Measurements from ENCODE around the gene ITPRID1. TPM values are rescaled to one million over a fixed set of nuclear protein-coding genes. Genes with fewer than 3 reads are reported as not detected.

ITPRID1 gene
- polyA plus RNA-seq, 1 donor (not counting 4 experiments of a cell fraction or from before 2014, with no cell fraction given): not detected

GRCh38 chr7:31683445-31684225, 169.7 kb downstream of the ITPRID1 start:
- DNase-seq (ENCODE audit: low read depth, low spot score) (no peak), FAIRE-seq (no peak)
- no peaks in the 10 kb centered on the region for H3K9me1 ChIP-seq (ENCODE audit: control insufficient read depth, extremely low read depth, insufficient read depth, low read length)
- H3K9me3 ChIP-seq (ENCODE audit: control insufficient read depth, low read depth, low read length): no peaks in the 10 kb centered on the region
- no peak overlapping the region for H3K4me2 ChIP-seq (ENCODE audit: control insufficient read depth, extremely low read depth, insufficient read depth, low read depth, low read length)
- H3K27me3 ChIP-seq (ENCODE audit: control insufficient read depth, extremely low read depth, insufficient read depth, low read length): peaks cover 13% of the 10 kb centered on the region
- dilution Hi-C loops (cut with MboI; ENCODE audit: extremely low pct_ligation_motif_present, low sequenced_read_pairs): no loop called here
- H3K4me1 ChIP-seq (ENCODE audit: control insufficient read depth, extremely low read depth, insufficient read depth, low read length): no peaks in the 10 kb centered on the region
- TF ChIP-seq EZH2 (IDR thresholded peaks at IDR 0.05; ENCODE audit: low read length) (no peak), CTCF (optimal IDR thresholded peaks at IDR 0.05 in 1 of 3, IDR thresholded peaks at IDR 0.05 in 1 of 3, conservative IDR thresholded peaks at IDR 0.05 in 1 of 3; ENCODE audit: extremely low read depth in 1 of 3, insufficient read depth in 2 of 3, low read length in 3 of 3) (no peak)
- no peak overlapping the region for H2AFZ ChIP-seq (ENCODE audit: control insufficient read depth, low read length)
- H4K20me1 ChIP-seq (ENCODE audit: control insufficient read depth, extremely low read depth, insufficient read depth, low read length): no peaks in the 10 kb centered on the region
- H3K9ac ChIP-seq (ENCODE audit: control insufficient read depth, extremely low read depth, insufficient read depth, low read length): no peak overlapping the region
- no peak overlapping the region for H3K4me3 ChIP-seq (ENCODE audit: control insufficient read depth in 2 of 3, extremely low read depth in 1 of 3, insufficient read depth in 2 of 3, low read depth in 1 of 3, low read length in 3 of 3)
- H3K36me3 ChIP-seq (ENCODE audit: control insufficient read depth in 2 of 2, extremely low read depth in 1 of 2, insufficient read depth in 2 of 2, low read length in 2 of 2): no peaks in the 10 kb centered on the region
- no peak overlapping the region for H3K27ac ChIP-seq (ENCODE audit: control insufficient read depth, insufficient read depth, low read length)
- H3K79me2 ChIP-seq (ENCODE audit: control insufficient read depth, insufficient read depth, low read length): no peaks in the 10 kb centered on the region

GRCh38 chr7:31687024-31687748, 173.3 kb downstream of the ITPRID1 start, which contains the start of gene PPP1R17:
Gene PPP1R17, plus strand, starts transcription at chr7:31687215. Its CDS starts 5,227 bp downstream, at chr7:31692442.
- H3K27me3 ChIP-seq (ENCODE audit: control insufficient read depth, extremely low read depth, insufficient read depth, low read length): peaks cover 23% of the 10 kb centered on the region
- TF ChIP-seq EZH2 (IDR thresholded peaks at IDR 0.05; ENCODE audit: low read length): no peak
- TF ChIP-seq CTCF (optimal IDR thresholded peaks at IDR 0.05 in 1 of 3, IDR thresholded peaks at IDR 0.05 in 1 of 3, conservative IDR thresholded peaks at IDR 0.05 in 1 of 3; ENCODE audit: extremely low read depth in 1 of 3, insufficient read depth in 2 of 3, low read length in 3 of 3): no peak
- H3K9me1 ChIP-seq (ENCODE audit: control insufficient read depth, extremely low read depth, insufficient read depth, low read length): no peaks in the 10 kb centered on the region
- DNase-seq (ENCODE audit: low read depth, low spot score): no peak
- H4K20me1 ChIP-seq (ENCODE audit: control insufficient read depth, extremely low read depth, insufficient read depth, low read length): no peaks in the 10 kb centered on the region
- H3K4me1 ChIP-seq (ENCODE audit: control insufficient read depth, extremely low read depth, insufficient read depth, low read length): no peaks in the 10 kb centered on the region
- no peak within 1 kb of the TSS for H3K4me3 ChIP-seq (ENCODE audit: control insufficient read depth in 2 of 3, extremely low read depth in 1 of 3, insufficient read depth in 2 of 3, low read depth in 1 of 3, low read length in 3 of 3)
- no peak within 1 kb of the TSS for H3K4me2 ChIP-seq (ENCODE audit: control insufficient read depth, extremely low read depth, insufficient read depth, low read depth, low read length)
- no peaks in the 10 kb centered on the region for H3K36me3 ChIP-seq (ENCODE audit: control insufficient read depth in 2 of 2, extremely low read depth in 1 of 2, insufficient read depth in 2 of 2, low read length in 2 of 2)
- no peak within 1 kb of the TSS for H3K27ac ChIP-seq (ENCODE audit: control insufficient read depth, insufficient read depth, low read length)
- no peaks in the 10 kb centered on the region for H3K9me3 ChIP-seq (ENCODE audit: control insufficient read depth, low read depth, low read length)
- no peak within 1 kb of the TSS for H2AFZ ChIP-seq (ENCODE audit: control insufficient read depth, low read length)
- H3K9ac ChIP-seq (ENCODE audit: control insufficient read depth, extremely low read depth, insufficient read depth, low read length): no peak within 1 kb of the TSS
- no peaks in the 10 kb centered on the region for H3K79me2 ChIP-seq (ENCODE audit: control insufficient read depth, insufficient read depth, low read length)
- no peak for FAIRE-seq
- dilution Hi-C loops (cut with MboI; ENCODE audit: extremely low pct_ligation_motif_present, low sequenced_read_pairs): no loop called here

All from keratinocyte (primary cell).